Activated T-helper 17 cell treated with anti-CD3 and anti-CD28 coated beads, Interleukin-2, amount 50 U/mL, for 72 hours (primary cell): ENCODE results near the gene DNLZ. TPM values are rescaled to one million over a fixed set of nuclear protein-coding genes. Genes with fewer than 3 reads are reported as not detected.
"Not testable (repeated sequence)": the region's sequence is repeated elsewhere in the genome, so short reads cannot be mapped to it uniquely, and the experiment has no call there.

Experiments
- ATAC-seq: fragments of 150-1000 bp; cut with Tn5 transposase; replicated peaks from 2 replicates; pipeline ENCODE4 v1.10.0; 2021; ENCODE audit warnings: mild to moderate bottlenecking, moderate library complexity
- H3K27ac Mint-ChIP-seq: one replicate; pipeline ENCODE4 v1.8.0; 2022; ENCODE audit warnings: mixed read lengths
- H3K27me3 Mint-ChIP-seq: one replicate; pipeline ENCODE4 v1.8.0; 2022; ENCODE audit warnings: mixed read lengths
- H3K36me3 Mint-ChIP-seq: one replicate; pipeline ENCODE4 v1.8.0; 2022; ENCODE audit warnings: low read depth, mild to moderate bottlenecking, mixed read lengths
- H3K4me1 Mint-ChIP-seq: one replicate; pipeline ENCODE4 v1.8.0; 2022; ENCODE audit warnings: mixed read lengths
- H3K4me3 Mint-ChIP-seq: one replicate; pipeline ENCODE4 v1.8.0; 2022; ENCODE audit warnings: mild to moderate bottlenecking, mixed read lengths
- H3K9me3 Mint-ChIP-seq: one replicate; pipeline ENCODE4 v1.8.0; 2022; ENCODE audit warnings: mixed read lengths
- total RNA-seq, 2 donors: library from RNA; stranded (reverse); gene quantifications; one replicate each; pipeline ENCODE4 v1.2.3, GENCODE V29; 2022

The DNLZ gene
- total RNA-seq, 2 donors from 2014 or later: 10.3 to 24.0 TPM

DNA sequence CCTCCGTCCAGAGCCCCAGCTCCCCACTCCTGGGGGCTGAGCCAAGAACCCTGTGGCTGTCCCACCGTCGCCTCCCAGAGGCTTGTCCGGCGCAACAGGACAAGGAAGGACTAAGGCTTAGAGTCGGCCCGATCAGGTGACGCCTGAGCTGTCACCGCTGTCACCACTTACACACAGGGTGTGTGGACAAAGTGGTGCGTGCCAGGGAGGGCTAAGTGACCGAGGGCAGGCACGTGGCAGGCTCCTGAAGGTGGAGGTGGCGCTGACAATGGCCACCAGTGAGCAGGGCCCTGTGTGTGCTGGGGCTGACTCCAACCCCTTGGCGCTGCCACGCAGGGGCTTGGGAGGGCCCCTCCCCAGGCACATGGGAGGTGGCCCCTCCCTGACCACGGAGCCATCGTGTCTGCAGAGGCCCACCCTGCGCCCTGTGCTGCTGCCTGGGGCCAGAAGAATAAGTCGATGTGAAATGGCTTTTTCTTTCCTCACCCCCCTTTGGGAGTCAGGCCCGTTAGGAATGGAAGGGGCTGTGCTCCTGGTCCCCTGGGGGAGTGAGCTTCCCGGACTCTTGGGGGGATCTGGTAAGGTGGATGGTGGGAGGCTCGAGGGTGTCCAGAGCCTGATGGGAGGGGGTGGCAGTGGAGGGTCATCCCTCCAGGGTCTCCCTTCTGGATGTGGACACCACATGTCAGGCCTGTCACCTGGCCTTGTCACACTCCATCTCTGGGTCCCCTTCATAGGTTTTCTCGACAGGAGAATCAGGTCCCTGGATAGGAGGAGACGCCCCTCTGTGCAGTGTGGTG lies 38.8 kb downstream of the DNLZ start:
- H3K36me3 Mint-ChIP-seq: no peaks in the 10 kb centered on the region
- H3K4me3 Mint-ChIP-seq: no peak overlapping the region
- H3K27me3 Mint-ChIP-seq: no peaks in the 10 kb centered on the region
- H3K9me3 Mint-ChIP-seq: no peaks in the 10 kb centered on the region
- no peak for ATAC-seq
- no peak overlapping the region for H3K27ac Mint-ChIP-seq
- no peaks in the 10 kb centered on the region for H3K4me1 Mint-ChIP-seq

DNA sequence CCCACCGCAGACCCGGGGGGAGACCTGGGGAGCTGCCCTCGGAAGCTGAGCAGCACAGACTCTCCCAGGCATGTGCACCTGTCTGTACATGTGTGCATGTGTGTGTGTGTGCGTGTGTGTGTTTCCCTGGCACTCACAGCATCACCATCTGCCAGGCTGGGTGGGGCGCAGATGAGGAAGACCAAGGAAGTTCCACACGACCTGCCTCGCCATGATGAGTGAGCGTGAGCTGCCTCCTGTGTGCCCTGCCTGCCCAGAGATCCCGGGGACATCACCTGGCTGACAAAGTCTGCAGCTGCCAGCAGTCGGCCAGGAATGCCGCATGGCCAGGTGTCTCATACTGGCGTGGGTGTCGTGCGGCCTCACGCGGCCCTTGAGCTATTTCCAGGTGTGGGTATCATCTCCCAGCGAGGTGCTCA lies 40.2 kb downstream of the DNLZ start:
- H3K4me3 Mint-ChIP-seq: no peak overlapping the region
- no peak overlapping the region for H3K27ac Mint-ChIP-seq
- no peaks in the 10 kb centered on the region for H3K36me3 Mint-ChIP-seq
- H3K27me3 Mint-ChIP-seq: no peaks in the 10 kb centered on the region
- no peak for ATAC-seq
- H3K9me3 Mint-ChIP-seq: no peaks in the 10 kb centered on the region
- H3K4me1 Mint-ChIP-seq: no peaks in the 10 kb centered on the region

DNA sequence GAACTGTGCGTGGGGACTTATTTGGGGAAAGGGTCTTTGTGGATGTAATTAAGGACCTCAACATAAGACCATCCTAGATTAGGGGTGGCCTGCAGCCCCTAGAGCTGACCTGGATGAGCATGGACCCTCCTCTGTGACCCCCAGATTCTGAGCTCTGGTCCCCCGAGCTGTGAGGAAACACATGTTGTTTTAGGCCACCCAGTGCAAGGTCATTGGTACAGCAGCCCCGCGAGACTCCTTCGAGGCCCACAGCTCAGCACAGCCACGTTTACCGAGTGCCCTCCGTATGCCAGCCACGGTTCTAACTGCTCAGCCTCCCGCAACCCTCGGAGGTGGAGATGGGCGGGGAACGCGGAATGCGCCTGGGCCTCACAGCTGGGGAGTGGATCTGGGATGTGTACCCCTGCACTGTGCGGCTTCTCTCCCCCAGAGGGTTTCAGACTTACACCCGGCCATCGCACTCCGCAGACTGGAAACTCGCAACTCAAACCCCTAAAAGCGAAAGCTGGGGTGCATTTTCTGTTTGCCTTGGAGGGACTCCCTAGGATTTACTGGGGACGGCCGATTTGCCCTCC lies 40.7 kb downstream of the DNLZ start:
- Mint-ChIP-seq H3K36me3 (no peaks in the 10 kb centered on the region), H3K4me3 (no peak overlapping the region), H3K9me3 (no peaks in the 10 kb centered on the region), H3K27ac (no peak overlapping the region), H3K4me1 (no peaks in the 10 kb centered on the region), H3K27me3 (no peaks in the 10 kb centered on the region)
- no peak for ATAC-seq

DNA sequence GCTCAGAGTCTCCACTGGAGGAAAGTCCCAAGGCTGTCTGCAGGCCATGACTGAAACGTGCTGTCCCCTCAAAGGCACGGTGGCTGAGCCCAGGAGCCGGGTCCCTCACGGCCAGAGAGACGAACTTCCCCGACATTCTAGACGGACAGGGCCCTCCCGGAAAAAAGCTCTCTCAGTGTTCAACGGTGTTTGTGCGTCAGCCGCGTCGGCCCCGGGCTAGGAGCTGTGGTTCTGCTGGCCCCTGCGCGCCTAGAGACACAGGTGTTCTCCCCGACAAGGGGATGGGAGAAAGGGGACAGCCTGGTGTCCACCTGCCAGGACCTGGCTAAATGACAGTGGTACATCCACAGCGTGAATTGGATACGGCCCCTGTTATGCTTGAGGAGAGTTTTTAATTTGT lies 42.0 kb downstream of the DNLZ start:
- no peaks in the 10 kb centered on the region for H3K9me3 Mint-ChIP-seq
- no peaks in the 10 kb centered on the region for H3K36me3 Mint-ChIP-seq
- H3K4me1 Mint-ChIP-seq: no peaks in the 10 kb centered on the region
- ATAC-seq: no peak
- H3K27ac Mint-ChIP-seq: no peak overlapping the region
- H3K27me3 Mint-ChIP-seq: no peaks in the 10 kb centered on the region
- H3K4me3 Mint-ChIP-seq: no peak overlapping the region

DNA sequence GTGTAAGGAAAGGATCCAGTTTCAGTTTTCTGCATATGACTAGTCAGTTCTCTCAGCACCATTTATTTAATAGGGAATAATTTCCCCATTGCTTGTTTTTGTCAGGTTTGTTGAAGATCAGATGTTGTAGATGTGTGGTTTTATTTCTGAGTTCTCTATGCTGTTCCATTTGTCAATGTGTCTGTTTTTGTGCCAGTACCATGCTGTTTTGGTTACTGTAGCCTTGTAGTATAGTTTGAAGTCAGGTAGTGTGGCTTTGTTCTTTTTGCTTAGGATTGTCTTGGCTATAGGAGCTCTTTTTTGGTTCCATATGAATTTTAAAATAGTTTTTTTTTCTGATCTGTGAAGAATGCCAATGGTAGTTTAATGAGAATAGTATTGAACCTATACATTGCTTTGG lies 42.6 kb downstream of the DNLZ start:
- H3K4me3 Mint-ChIP-seq, H3K9me3 Mint-ChIP-seq, H3K36me3 Mint-ChIP-seq, H3K4me1 Mint-ChIP-seq, ATAC-seq, H3K27ac Mint-ChIP-seq, H3K27me3 Mint-ChIP-seq: not testable (repeated sequence)

DNA sequence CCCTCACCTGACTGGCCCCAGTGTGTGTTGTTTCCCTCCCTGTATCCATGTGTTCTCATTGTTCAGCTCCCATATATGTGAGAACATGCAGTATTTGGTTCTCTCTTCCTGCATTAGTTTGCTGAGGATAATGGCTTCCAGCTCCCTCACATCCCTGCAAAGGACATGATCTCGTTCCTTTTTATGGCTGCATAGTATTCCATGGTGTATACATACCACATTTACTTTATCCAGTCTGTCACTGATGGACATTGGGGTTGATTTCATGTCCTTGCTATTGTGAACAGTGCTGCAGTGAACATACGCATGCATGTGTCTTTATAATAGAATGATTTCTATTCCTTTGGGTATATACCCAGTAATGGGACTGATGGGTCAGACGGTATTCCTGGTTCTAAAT lies 43.6 kb downstream of the DNLZ start:
- H3K27ac Mint-ChIP-seq, H3K4me3 Mint-ChIP-seq, H3K9me3 Mint-ChIP-seq, H3K36me3 Mint-ChIP-seq, ATAC-seq, H3K27me3 Mint-ChIP-seq, H3K4me1 Mint-ChIP-seq: not testable (repeated sequence)

DNA sequence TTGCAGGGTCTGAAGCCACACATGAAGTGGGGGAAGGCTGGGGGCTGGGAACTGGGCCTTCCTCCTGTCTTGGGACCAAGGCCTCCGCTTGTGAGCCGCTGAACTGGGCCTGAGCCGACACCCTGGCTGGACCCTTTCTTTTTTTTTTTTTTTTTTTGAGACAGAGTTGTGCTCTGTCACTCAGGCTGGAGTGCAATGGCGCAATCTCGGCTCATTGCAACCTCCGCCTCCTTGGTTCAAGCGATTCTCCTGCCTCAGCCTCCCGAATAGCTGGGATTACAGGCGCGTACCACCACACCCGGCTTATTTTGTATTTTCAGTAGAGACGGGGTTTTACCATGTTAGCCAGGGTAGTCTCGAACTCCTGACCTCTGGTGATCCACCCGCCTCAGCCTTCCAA lies 44.3 kb downstream of the DNLZ start:
- H3K36me3 Mint-ChIP-seq, H3K9me3 Mint-ChIP-seq, ATAC-seq, H3K27me3 Mint-ChIP-seq, H3K27ac Mint-ChIP-seq, H3K4me1 Mint-ChIP-seq, H3K4me3 Mint-ChIP-seq: not testable (repeated sequence)

DNA sequence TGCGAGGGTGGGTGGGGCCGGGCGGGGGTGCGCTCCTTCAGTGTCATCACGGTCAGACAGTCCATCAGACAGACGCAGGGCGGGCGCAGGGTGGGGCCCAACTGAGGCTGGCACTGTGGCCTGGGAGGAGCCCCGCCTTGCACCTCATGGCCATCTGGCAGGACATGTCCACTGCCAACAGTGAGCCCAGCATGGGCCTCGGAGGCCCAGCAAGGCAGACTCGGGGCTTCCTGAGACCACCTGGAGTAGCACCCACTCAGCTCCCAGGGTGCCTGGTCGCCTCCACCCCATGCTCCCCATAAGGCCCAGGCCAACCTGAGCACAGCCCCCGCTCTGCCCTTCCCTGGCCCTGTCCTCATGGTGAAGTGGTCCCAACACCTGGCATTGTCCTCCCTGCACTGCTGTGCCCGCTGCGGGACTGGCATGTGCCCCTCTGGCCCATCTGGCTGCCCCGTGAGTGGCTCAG lies 44.7 kb downstream of the DNLZ start:
- no peak for ATAC-seq
- peaks cover 4% of the 10 kb centered on the region for H3K9me3 Mint-ChIP-seq
- H3K27ac Mint-ChIP-seq: no peak overlapping the region
- no peaks in the 10 kb centered on the region for H3K4me1 Mint-ChIP-seq
- H3K27me3 Mint-ChIP-seq: no peaks in the 10 kb centered on the region
- H3K36me3 Mint-ChIP-seq: no peaks in the 10 kb centered on the region
- H3K4me3 Mint-ChIP-seq: no peak overlapping the region

DNA sequence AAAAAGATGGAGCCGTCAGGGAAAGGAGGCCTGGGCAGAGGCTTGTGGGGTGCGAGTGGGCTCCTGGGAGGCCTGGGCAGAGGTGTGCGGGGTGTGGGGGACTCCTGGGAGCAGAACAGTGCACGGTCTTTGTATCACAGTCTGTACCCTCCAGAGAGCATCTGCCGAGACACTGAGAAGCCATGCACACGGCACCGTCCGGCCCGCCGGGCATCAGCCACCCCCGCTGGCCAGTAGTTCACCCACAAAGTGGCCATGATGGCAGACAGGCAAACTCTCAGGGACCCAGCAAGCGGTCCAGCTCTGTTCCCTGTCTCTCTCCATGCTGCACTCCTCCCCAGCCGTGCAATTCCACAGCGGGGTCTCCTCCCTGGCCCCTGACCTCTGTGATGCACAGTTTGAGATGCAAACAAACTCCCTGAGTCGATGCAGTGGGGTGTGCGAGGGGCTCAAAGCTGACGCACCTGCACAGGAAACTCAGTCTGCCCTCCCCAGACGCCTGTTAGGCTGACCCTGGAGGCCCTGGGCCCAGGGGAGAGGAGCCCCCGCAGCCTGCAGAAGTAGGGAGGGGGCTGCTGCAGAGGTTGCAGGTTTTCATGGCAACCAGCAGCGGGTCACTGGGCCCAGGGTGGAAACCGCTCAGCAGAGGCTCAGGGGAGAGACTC lies 45.3 kb downstream of the DNLZ start:
- no peaks in the 10 kb centered on the region for H3K4me1 Mint-ChIP-seq
- H3K36me3 Mint-ChIP-seq: no peaks in the 10 kb centered on the region
- peaks cover 4% of the 10 kb centered on the region for H3K9me3 Mint-ChIP-seq
- no peak overlapping the region for H3K4me3 Mint-ChIP-seq
- H3K27ac Mint-ChIP-seq: no peak overlapping the region
- no peaks in the 10 kb centered on the region for H3K27me3 Mint-ChIP-seq
- no peak for ATAC-seq

DNA sequence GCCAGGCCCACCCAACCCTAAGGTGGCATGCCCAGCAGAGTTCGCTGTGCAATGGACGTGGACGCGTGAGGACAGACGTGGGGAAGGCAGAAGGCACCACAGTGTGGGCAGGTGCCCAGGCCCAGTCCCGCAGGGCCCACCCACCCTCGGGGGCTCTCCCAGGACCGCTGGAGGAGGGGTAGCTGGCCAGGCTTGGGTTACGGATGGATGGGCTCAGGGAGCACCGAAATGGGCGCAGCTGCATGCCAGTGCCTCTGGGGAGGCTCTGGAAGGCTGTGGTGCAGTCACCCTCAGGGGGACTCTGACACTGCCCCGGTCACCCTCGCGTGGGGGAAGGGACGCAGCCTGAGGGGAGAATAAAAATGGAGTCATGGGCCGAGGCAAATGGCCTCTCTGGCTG lies 45.8 kb downstream of the DNLZ start:
- no peaks in the 10 kb centered on the region for H3K4me1 Mint-ChIP-seq
- no peak overlapping the region for H3K27ac Mint-ChIP-seq
- no peak overlapping the region for H3K4me3 Mint-ChIP-seq
- H3K27me3 Mint-ChIP-seq: no peaks in the 10 kb centered on the region
- peaks cover 4% of the 10 kb centered on the region for H3K9me3 Mint-ChIP-seq
- no peaks in the 10 kb centered on the region for H3K36me3 Mint-ChIP-seq
- ATAC-seq: no peak

DNA sequence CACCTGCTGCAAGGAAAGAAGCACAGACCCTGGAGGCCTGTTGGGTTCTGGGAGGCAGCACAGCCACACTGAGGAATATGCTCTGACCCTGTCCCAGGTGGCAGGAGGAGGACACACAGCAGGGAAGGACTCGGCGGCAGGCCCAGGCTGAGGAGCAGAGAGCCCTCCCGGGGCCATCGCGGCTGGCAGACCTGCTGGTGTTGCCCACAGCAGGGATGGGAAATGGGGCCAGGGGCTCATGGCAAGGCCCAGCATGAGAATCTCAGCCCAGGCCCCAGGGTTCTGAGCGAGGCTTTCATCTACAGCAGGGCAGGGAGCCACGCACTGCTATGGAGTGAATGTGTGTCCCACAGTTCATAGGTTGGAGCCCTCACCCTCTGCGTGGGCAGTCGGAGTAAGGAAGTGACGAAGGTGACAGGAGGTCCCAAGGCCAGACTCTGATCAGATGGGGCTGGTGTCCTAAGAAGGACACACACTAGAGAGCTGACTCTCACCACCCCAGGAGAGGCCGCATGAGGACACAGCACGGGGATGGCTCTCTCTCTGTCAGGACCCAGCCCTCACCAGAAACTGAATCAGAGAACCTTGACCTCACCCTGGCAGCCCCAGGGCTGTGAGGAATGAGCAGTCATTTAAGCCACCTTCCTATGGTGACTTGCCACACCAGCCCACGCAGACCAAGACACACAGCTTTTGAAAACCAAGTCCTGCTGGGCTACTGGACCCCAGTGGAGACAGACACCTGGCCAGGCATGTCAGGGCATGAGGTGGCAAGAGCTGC lies 46.5 kb downstream of the DNLZ start:
- Mint-ChIP-seq H3K27ac (no peak overlapping the region), H3K4me1 (no peaks in the 10 kb centered on the region), H3K27me3 (no peaks in the 10 kb centered on the region), H3K9me3 (peaks cover 4% of the 10 kb centered on the region), H3K36me3 (no peaks in the 10 kb centered on the region), H3K4me3 (no peak overlapping the region)
- ATAC-seq: no peak

DNA sequence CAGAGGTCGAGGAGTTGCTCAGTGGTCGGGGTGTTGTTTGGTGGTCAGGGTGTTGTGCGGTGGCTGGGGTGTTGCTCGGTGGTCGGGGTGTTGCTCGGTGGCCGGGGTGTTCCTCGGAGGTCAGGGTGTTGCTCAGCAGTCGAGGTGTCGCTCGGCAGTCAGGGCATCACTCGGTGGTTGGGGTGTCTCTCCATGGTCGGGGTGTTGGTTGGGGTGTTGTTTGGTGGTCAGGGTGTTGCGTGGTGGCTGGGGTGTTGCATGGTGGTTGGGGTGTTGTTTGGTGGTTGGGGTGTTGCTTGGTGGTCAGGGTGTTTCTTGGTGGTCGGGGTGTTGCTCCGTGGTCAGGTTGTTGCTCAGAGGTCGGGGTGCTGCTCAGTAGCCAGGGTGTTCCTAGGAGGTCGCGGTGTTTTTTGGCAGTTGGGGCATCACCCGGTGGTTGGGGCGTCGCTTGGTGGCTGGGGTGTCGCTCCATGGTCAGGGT lies 47.2 kb downstream of the DNLZ start:
- Mint-ChIP-seq H3K36me3 (no peaks in the 10 kb centered on the region), H3K27me3 (no peaks in the 10 kb centered on the region)

DNA sequence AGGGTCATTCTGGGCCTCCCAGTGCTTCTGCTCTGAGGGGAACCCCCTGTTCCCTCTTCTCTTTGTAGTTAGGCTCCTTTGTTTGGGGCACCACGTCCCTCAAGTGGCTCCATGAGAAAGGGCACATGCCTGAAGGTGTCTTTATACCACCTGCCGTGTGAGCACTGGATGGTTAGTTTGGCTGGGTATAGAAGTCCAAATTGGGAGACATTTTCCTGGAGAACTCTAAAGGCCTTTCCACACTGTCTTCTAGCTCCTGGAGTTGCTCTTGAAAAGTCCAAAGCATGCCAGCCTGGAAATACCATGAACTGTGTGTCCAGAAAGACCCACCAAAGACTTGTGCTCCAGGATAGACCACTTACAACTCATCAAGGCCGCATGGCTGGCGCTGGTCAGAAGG lies 48.6 kb downstream of the DNLZ start:
- no peak for ATAC-seq
- H3K4me1 Mint-ChIP-seq: no peaks in the 10 kb centered on the region
- H3K27me3 Mint-ChIP-seq: no peaks in the 10 kb centered on the region
- H3K27ac Mint-ChIP-seq: no peak overlapping the region
- H3K9me3 Mint-ChIP-seq: peaks cover 4% of the 10 kb centered on the region
- H3K36me3 Mint-ChIP-seq: no peaks in the 10 kb centered on the region
- no peak overlapping the region for H3K4me3 Mint-ChIP-seq

More for the DNA sequence above, 47.2 kb downstream of the DNLZ start:
- Mint-ChIP-seq H3K27ac (peak overlapping the region; percentile 3), H3K9me3 (peaks cover 4% of the 10 kb centered on the region), H3K4me3 (no peak overlapping the region), H3K4me1 (no peaks in the 10 kb centered on the region)
- ATAC-seq: no peak

DNA sequence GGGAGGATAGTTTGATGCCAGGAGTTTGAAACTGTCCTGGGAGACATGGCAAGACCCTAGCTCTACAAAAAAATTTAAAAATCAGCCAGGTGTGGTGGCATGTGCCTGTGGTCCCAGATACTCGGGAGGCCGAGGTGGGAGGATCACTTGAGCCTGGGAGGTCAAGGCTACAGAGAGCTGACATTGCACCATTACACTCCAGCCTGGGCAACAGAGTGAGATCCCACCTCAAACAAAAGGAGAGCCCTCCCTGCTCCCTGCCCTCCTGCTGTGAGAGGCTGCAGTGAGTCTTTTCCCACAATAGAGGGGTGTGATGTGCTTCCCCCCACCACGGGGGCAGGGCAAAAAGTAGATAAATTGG lies 49.5 kb downstream of the DNLZ start:
- ATAC-seq: no peak
- Mint-ChIP-seq H3K4me3 (no peak overlapping the region), H3K27ac (no peak overlapping the region), H3K4me1 (no peaks in the 10 kb centered on the region), H3K36me3 (no peaks in the 10 kb centered on the region), H3K9me3 (peaks cover 4% of the 10 kb centered on the region), H3K27me3 (no peaks in the 10 kb centered on the region)
